Adrenal gland (tissue), 5 donors: ENCODE measurements around the gene ZNF414.

ENCODE experiments used
- POLR2A ChIP-seq, 2 donors: fragments of 450-650 bp; IDR thresholded peaks; one replicate each; pipeline ENCODE4 v1.6.1; 2017; ENCODE audit warnings: antibody characterized with exemption in 2 of 2, mild to moderate bottlenecking in 2 of 2, moderate library complexity in 1 of 2
- TF ChIP-seq, protein P1 (sequence below), 6 experiments: fragments of 450-650 bp in 4 of 6; fragments of 200-600 bp in 2 of 6; sonication (generic) in 1 of 6; IDR thresholded peaks; 1 replicate in 5 of 6; 2 replicates in 1 of 6; pipeline versions ENCODE4 v1.5.1 to v1.8.0; 2016 to 2021; ENCODE audit warnings: antibody characterized with exemption in 6 of 6, mild to moderate bottlenecking in 2 of 6, moderate library complexity in 1 of 6
- donor health status: DM: no; HTN: no; CAD: no.

GRCh38 chr19:8487137-8487851 lies 26.7 kb downstream of the ZNF414 start:
- no peak for TF ChIP-seq POLR2A (IDR thresholded peaks at IDR 0.05)
- TF ChIP-seq, protein P1, sequence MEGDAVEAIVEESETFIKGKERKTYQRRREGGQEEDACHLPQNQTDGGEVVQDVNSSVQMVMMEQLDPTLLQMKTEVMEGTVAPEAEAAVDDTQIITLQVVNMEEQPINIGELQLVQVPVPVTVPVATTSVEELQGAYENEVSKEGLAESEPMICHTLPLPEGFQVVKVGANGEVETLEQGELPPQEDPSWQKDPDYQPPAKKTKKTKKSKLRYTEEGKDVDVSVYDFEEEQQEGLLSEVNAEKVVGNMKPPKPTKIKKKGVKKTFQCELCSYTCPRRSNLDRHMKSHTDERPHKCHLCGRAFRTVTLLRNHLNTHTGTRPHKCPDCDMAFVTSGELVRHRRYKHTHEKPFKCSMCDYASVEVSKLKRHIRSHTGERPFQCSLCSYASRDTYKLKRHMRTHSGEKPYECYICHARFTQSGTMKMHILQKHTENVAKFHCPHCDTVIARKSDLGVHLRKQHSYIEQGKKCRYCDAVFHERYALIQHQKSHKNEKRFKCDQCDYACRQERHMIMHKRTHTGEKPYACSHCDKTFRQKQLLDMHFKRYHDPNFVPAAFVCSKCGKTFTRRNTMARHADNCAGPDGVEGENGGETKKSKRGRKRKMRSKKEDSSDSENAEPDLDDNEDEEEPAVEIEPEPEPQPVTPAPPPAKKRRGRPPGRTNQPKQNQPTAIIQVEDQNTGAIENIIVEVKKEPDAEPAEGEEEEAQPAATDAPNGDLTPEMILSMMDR (IDR thresholded peaks at IDR 0.05): no peak
